ENCODE measurements around the gene SPOCK1.

SPOCK1 gene

GRCh38 chr5:137141779-137142178, 357.3 kb downstream of the SPOCK1 start:
- no peaks in the 10 kb centered on the region for H3K27me3 Mint-ChIP-seq
- no peak overlapping the region for H3K27ac Mint-ChIP-seq
- no peaks in the 10 kb centered on the region for H3K9me3 Mint-ChIP-seq
- H3K36me3 Mint-ChIP-seq (ENCODE audit: low read depth): no peaks in the 10 kb centered on the region
- H3K4me1 Mint-ChIP-seq (ENCODE audit: low read depth): no peaks in the 10 kb centered on the region
- intact Hi-C loops (cut with micrococcal nuclease): no loop called here
- H3K4me3 Mint-ChIP-seq: no peak overlapping the region

DNA sequence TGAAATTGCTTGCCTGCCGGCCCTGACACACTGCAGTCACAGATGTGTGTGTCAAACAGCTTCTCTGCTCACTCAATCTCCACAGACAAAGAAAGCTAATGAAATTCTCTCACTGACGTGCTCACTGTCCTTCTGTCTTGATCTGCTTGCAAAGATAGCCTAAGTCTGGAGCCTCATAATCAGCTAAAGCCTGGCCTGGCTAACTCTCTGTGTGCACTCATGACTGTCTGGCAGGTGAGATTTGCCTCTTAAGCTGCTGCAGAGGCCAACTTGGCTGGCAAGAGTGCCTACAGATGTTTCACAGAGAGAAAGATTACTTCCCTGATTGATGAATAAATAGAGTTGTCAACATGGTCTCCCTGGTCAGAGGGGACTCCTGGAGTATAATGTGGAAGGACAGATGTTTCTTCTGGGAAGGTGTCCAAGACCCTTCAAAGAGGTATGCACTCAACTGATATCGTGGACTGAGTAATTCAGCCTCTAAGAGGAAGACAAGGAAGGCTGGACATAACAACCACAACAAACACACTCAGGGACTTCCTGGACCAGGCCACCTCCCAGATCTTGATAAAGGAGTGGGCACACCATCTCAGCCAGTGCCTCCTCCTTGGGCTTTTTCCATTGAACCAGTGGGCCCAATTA, 362.0 kb downstream of the SPOCK1 start:
- Mint-ChIP-seq H3K27ac (no peak overlapping the region), H3K4me1 (ENCODE audit: low read depth) (no peaks in the 10 kb centered on the region), H3K9me3 (no peaks in the 10 kb centered on the region), H3K36me3 (ENCODE audit: low read depth) (no peaks in the 10 kb centered on the region), H3K27me3 (peaks cover 3% of the 10 kb centered on the region), H3K4me3 (no peak overlapping the region)
- intact Hi-C loops (cut with micrococcal nuclease): no loop called here

- Mint-ChIP-seq H3K4me3 (no peak overlapping the region), H3K27ac (no peak overlapping the region), H3K9me3 (no peaks in the 10 kb centered on the region), H3K27me3 (peaks cover 3% of the 10 kb centered on the region), H3K36me3 (ENCODE audit: low read depth) (no peaks in the 10 kb centered on the region), H3K4me1 (ENCODE audit: low read depth) (no peaks in the 10 kb centered on the region)
- intact Hi-C loops (cut with micrococcal nuclease): no loop called here
These were observed 364.1 kb downstream of the SPOCK1 start for GRCh38 chr5:137134920-137135532.

GRCh38 chr5:137129886-137130680, 369.0 kb downstream of the SPOCK1 start:
- Mint-ChIP-seq H3K27me3 (peaks cover 3% of the 10 kb centered on the region), H3K4me1 (ENCODE audit: low read depth) (no peaks in the 10 kb centered on the region), H3K36me3 (ENCODE audit: low read depth) (no peaks in the 10 kb centered on the region), H3K9me3 (no peaks in the 10 kb centered on the region), H3K4me3 (no peak overlapping the region), H3K27ac (no peak overlapping the region)
- intact Hi-C loops (cut with micrococcal nuclease): no loop called here

DNA sequence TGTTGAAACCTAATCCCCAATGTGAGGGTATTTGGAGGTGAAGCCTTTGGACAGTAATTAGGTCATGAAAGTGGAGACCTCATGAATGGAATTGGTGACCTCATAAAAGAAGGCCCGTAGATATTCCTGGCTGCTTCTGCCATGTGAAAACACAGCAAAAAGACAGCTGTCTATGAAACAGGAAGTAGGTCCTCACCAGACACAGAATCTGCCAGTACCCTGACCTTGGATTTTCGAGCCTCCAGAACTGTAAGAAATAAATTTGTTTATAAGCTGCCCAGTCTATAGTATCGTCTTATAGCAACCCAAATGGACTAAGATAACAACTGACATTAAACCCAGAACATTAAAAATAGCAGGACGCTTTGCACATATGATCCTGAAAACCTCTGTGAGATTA, 371.1 kb downstream of the SPOCK1 start:
- Mint-ChIP-seq H3K4me1 (ENCODE audit: low read depth) (no peaks in the 10 kb centered on the region), H3K36me3 (ENCODE audit: low read depth) (no peaks in the 10 kb centered on the region), H3K27me3 (no peaks in the 10 kb centered on the region), H3K4me3 (no peak overlapping the region), H3K9me3 (no peaks in the 10 kb centered on the region), H3K27ac (no peak overlapping the region)
- intact Hi-C loops (cut with micrococcal nuclease): no loop called here

DNA sequence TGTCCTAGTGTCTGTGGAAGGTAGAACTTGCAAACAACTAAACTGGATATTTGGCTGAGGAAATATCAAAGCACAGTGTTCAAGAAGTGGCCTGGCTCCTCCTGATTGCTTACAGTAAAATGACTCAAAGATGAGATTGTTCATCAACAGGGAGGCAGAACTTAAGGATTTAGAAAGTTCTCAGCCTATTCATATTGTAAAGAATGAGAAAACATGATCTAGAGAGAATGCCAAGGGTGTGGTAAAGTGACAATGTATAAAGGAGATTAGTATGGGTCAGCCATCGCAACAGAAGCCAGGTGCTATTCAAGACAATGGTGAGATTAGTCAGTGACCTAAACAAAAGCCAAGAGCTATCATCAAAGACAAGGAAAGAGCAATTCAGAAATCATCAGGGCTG, 372.3 kb downstream of the SPOCK1 start:
- H3K36me3 Mint-ChIP-seq (ENCODE audit: low read depth): no peaks in the 10 kb centered on the region
- H3K4me3 Mint-ChIP-seq: no peak overlapping the region
- H3K27me3 Mint-ChIP-seq: no peaks in the 10 kb centered on the region
- H3K4me1 Mint-ChIP-seq (ENCODE audit: low read depth): no peaks in the 10 kb centered on the region
- intact Hi-C loops (cut with micrococcal nuclease): no loop called here
- no peak overlapping the region for H3K27ac Mint-ChIP-seq
- H3K9me3 Mint-ChIP-seq: no peaks in the 10 kb centered on the region

DNA sequence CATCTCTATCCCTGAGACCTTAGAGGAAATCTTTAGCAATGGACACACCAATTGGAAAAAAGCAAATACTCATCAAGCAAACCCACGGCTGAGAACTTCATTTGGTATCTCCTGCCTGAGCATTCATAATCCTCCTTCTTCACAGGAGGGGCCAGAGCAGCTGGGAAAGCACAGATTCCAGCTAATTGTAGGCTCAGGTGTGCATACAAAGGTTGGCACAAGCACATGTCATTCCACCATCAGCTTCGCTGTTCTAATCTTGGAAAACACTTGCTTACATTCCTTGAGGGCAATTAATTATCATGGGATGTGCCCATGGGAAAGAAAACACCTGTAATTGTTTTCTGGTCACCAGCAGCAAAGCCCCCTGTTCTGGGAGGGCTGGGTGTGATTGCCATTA, 376.6 kb downstream of the SPOCK1 start:
- H3K27me3 Mint-ChIP-seq: no peaks in the 10 kb centered on the region
- no peaks in the 10 kb centered on the region for H3K9me3 Mint-ChIP-seq
- H3K4me1 Mint-ChIP-seq (ENCODE audit: low read depth): no peaks in the 10 kb centered on the region
- no peaks in the 10 kb centered on the region for H3K36me3 Mint-ChIP-seq (ENCODE audit: low read depth)
- intact Hi-C loops (cut with micrococcal nuclease): no loop called here
- no peak overlapping the region for H3K27ac Mint-ChIP-seq
- H3K4me3 Mint-ChIP-seq: no peak overlapping the region

GRCh38 chr5:137122075-137122474, 377.1 kb downstream of the SPOCK1 start:
- no peak overlapping the region for H3K4me3 Mint-ChIP-seq
- H3K27ac Mint-ChIP-seq: no peak overlapping the region
- no peaks in the 10 kb centered on the region for H3K27me3 Mint-ChIP-seq
- no peaks in the 10 kb centered on the region for H3K36me3 Mint-ChIP-seq (ENCODE audit: low read depth)
- no peaks in the 10 kb centered on the region for H3K4me1 Mint-ChIP-seq (ENCODE audit: low read depth)
- intact Hi-C loops (cut with micrococcal nuclease): no loop called here
- H3K9me3 Mint-ChIP-seq: no peaks in the 10 kb centered on the region

DNA sequence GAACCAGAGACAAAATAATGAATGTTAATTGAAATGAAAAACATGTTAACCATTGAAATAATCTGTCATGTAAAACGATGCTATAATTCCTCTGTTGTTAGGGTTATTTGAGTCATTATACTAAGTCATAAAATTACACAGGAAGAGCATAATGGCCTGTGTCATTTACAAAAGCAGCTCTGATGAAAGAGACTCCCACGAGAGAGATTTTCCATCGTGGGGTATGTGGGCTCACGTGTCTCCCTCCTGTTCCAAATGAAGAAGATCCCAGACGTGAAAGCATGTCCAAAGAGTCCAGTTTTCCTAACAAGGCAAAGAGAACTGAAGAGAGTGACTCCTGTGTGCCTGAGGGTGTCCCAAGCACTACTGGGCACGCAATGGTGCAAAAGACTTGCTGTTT, 379.8 kb downstream of the SPOCK1 start:
- Mint-ChIP-seq H3K9me3 (no peaks in the 10 kb centered on the region), H3K4me1 (ENCODE audit: low read depth) (no peaks in the 10 kb centered on the region), H3K36me3 (ENCODE audit: low read depth) (no peaks in the 10 kb centered on the region), H3K27ac (no peak overlapping the region), H3K4me3 (no peak overlapping the region), H3K27me3 (peaks cover 2% of the 10 kb centered on the region)
- intact Hi-C loops (cut with micrococcal nuclease): no loop called here

- intact Hi-C loops (cut with micrococcal nuclease): no loop called here
- no peak overlapping the region for H3K27ac Mint-ChIP-seq
- H3K36me3 Mint-ChIP-seq (ENCODE audit: low read depth): no peaks in the 10 kb centered on the region
- H3K9me3 Mint-ChIP-seq: no peaks in the 10 kb centered on the region
- H3K4me1 Mint-ChIP-seq (ENCODE audit: low read depth): no peaks in the 10 kb centered on the region
- peaks cover 2% of the 10 kb centered on the region for H3K27me3 Mint-ChIP-seq
- no peak overlapping the region for H3K4me3 Mint-ChIP-seq
These were observed 380.5 kb downstream of the SPOCK1 start for GRCh38 chr5:137118629-137119028.

DNA sequence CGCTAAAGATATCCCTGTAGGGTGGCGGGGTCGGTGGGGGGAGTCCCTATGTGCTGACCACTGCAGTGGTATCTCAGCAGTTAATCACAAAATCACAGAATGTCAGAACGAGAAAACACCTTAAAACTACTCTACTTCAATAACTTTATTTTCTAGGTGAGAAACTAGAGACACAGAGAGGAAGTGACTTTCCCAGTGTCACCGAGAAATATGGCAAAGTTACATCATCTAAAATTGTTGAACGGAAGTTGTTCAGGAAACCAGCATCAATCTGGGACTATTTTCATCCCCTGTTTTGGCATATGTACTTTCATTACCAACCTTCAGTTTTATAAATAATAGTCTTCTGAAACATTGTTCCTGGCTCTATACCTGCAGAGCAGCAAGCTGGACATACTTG, 384.0 kb downstream of the SPOCK1 start:
- no peaks in the 10 kb centered on the region for H3K36me3 Mint-ChIP-seq (ENCODE audit: low read depth)
- peaks cover 2% of the 10 kb centered on the region for H3K27me3 Mint-ChIP-seq
- intact Hi-C loops (cut with micrococcal nuclease): no loop called here
- no peak overlapping the region for H3K27ac Mint-ChIP-seq
- H3K4me1 Mint-ChIP-seq (ENCODE audit: low read depth): no peaks in the 10 kb centered on the region
- H3K9me3 Mint-ChIP-seq: no peaks in the 10 kb centered on the region
- no peak overlapping the region for H3K4me3 Mint-ChIP-seq

GRCh38 chr5:137114529-137114928, 384.6 kb downstream of the SPOCK1 start:
- no peak overlapping the region for H3K4me3 Mint-ChIP-seq

DNA sequence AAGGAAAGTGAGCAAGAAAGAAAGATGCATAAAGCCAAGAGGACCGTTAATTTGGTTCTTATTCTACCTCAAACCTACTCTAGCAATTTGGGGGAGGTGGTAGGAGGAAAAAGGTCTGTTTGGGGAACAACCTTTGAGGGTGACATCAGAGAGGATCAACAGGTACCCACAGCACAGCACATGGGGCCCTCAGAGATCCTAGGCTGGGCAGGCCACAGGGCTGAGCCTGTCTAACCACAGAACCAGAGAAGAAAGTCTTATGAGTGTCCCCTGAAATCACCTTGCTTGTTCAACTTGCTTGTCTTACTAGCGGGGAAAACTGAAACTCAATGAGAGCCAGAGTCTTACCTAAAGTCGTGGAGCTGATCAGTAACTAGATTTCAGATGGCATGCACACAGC, 385.2 kb downstream of the SPOCK1 start:
- H3K36me3 Mint-ChIP-seq (ENCODE audit: low read depth): no peaks in the 10 kb centered on the region
- H3K9me3 Mint-ChIP-seq: no peaks in the 10 kb centered on the region
- no peak overlapping the region for H3K4me3 Mint-ChIP-seq
- no peaks in the 10 kb centered on the region for H3K4me1 Mint-ChIP-seq (ENCODE audit: low read depth)
- H3K27me3 Mint-ChIP-seq: peaks cover 2% of the 10 kb centered on the region
- intact Hi-C loops (cut with micrococcal nuclease): no loop called here
- H3K27ac Mint-ChIP-seq: no peak overlapping the region

More at GRCh38 chr5:137114529-137114928, 384.6 kb downstream of the SPOCK1 start:
- intact Hi-C loops (cut with micrococcal nuclease): no loop called here
- Mint-ChIP-seq H3K27ac (no peak overlapping the region), H3K4me1 (ENCODE audit: low read depth) (no peaks in the 10 kb centered on the region), H3K36me3 (ENCODE audit: low read depth) (no peaks in the 10 kb centered on the region), H3K9me3 (no peaks in the 10 kb centered on the region), H3K27me3 (peaks cover 2% of the 10 kb centered on the region)

GRCh38 chr5:137113161-137113560, 386.0 kb downstream of the SPOCK1 start:
- intact Hi-C loops (cut with micrococcal nuclease): no loop called here
- no peaks in the 10 kb centered on the region for H3K36me3 Mint-ChIP-seq (ENCODE audit: low read depth)

More at GRCh38 chr5:137113161-137113560, 386.0 kb downstream of the SPOCK1 start:
- peaks cover 2% of the 10 kb centered on the region for H3K27me3 Mint-ChIP-seq
- no peaks in the 10 kb centered on the region for H3K4me1 Mint-ChIP-seq (ENCODE audit: low read depth)
- no peaks in the 10 kb centered on the region for H3K9me3 Mint-ChIP-seq
- no peak overlapping the region for H3K27ac Mint-ChIP-seq
- H3K4me3 Mint-ChIP-seq: no peak overlapping the region

Measured in dendritic cell treated with granulocyte-macrophage colony-stimulating factor and Interleukin-4, amounts not matched to agents 40 ng/mL and 50 ng/mL, for 4 days (primary cell).